SK-N-SH (cell line): ENCODE results near the gene AFAP1. TPM values are rescaled to one million over a fixed set of nuclear protein-coding genes. Genes with fewer than 3 reads are reported as not detected.

Source experiments
- CTCF ChIA-PET: fragments of 300-600, 350-600 bp; formaldehyde crosslinking; extraction: SDS; loops from one replicate; lab custom pipeline; 2021; lab: Yijun Ruan, JAX
- POLR2A ChIA-PET: fragments of 350-600 bp; sonication (Branson Sonifier 250); formaldehyde crosslinking; extraction: SDS; loops from one replicate; lab custom pipeline; 2020; ENCODE audit warnings: antibody characterized with exemption, inconsistent platforms; lab: Yijun Ruan, JAX
- DNase-seq: peaks from one replicate; pipeline ENCODE4 v3.0.0; 2012
- H2AFZ ChIP-seq: fragments of 200-600 bp; sonication (generic); 2 replicates; pipeline ENCODE4 v1.8.1; 2016; ENCODE audit warnings: antibody characterized with exemption, mild to moderate bottlenecking, low read depth
- H3F3A ChIP-seq: fragments of 200-600 bp; sonication (generic); replicated peaks from 2 replicates; pipeline ENCODE3; 2016; ENCODE audit warnings: antibody characterized with exemption, mild to moderate bottlenecking; ENCODE audit not compliant: insufficient read depth
- H3K27ac ChIP-seq, 2 experiments: fragments of 200-500 bp in 1 of 2; fragments of 200-600 bp in 1 of 2; sonication (Bioruptor generic) in 1 of 2; sonication (generic), shearing (Covaris generic) in 1 of 2; 2 replicates each; pipeline versions ENCODE4 v1.5.1 to v1.6.1; 2014 to 2016; ENCODE audit warnings: low read depth in 2 of 2, inconsistent platforms in 1 of 2, low read length in 1 of 2, mild to moderate bottlenecking in 1 of 2, mixed read lengths in 1 of 2
- H3K27me3 ChIP-seq: fragments of 200-600 bp; sonication (generic), shearing (Covaris generic); 2 replicates; pipeline ENCODE4 v1.6.1; 2016; ENCODE audit warnings: mixed run types; ENCODE audit not compliant: insufficient read depth
- H3K36me3 ChIP-seq, 2 experiments: fragments of 200-500 bp in 1 of 2; fragments of 200-600 bp in 1 of 2; sonication (Bioruptor generic) in 1 of 2; sonication (generic) in 1 of 2; replicated peaks in 1 of 2; 2 replicates each; pipeline versions ENCODE3 to v1.5.1; 2014 to 2016; ENCODE audit warnings: low read length in 1 of 2, mild to moderate bottlenecking in 1 of 2; ENCODE audit not compliant: insufficient read depth in 2 of 2, control insufficient read depth in 1 of 2
- H3K4me1 ChIP-seq, 2 experiments: fragments of 200-500 bp in 1 of 2; fragments of 200-600 bp in 1 of 2; sonication (Bioruptor generic) in 1 of 2; sonication (generic), shearing (Covaris generic) in 1 of 2; 2 replicates each; pipeline versions ENCODE4 v1.5.1 to v1.6.1; 2014 to 2016; ENCODE audit warnings: low read depth in 1 of 2, low read length in 1 of 2, mixed run types in 1 of 2; ENCODE audit not compliant: insufficient read depth in 2 of 2, control insufficient read depth in 1 of 2
- H3K4me2 ChIP-seq: fragments of 200-600 bp; sonication (generic), shearing (Covaris generic); 2 replicates; pipeline ENCODE4 v1.6.1; 2017; ENCODE audit warnings: mixed run types
- H3K4me3 ChIP-seq, 2 experiments: fragments of 200-500 bp in 1 of 2; fragments of 200-600 bp in 1 of 2; sonication (Bioruptor generic) in 1 of 2; sonication (generic), shearing (Covaris generic) in 1 of 2; 2 replicates each; pipeline versions ENCODE4 v1.5.1 to v1.8.1; 2014 to 2016; ENCODE audit warnings: low read depth in 2 of 2, inconsistent platforms in 1 of 2, low read length in 1 of 2, mild to moderate bottlenecking in 1 of 2, mixed read lengths in 1 of 2, moderate library complexity in 1 of 2
- H3K79me2 ChIP-seq: fragments of 200-600 bp; sonication (generic); 2 replicates; pipeline ENCODE4 v1.8.1; 2017; ENCODE audit warnings: mild to moderate bottlenecking; ENCODE audit not compliant: insufficient read depth
- H3K9ac ChIP-seq: fragments of 200-600 bp; sonication (generic); 2 replicates; pipeline ENCODE4 v1.6.1; 2017; ENCODE audit warnings: mixed run types
- H3K9me2 ChIP-seq: fragments of 200-600 bp; sonication (generic); 2 replicates; pipeline ENCODE4 v1.6.1; 2017; ENCODE audit warnings: mixed run types
- H3K9me3 ChIP-seq: fragments of 200-600 bp; sonication (generic); 2 replicates; pipeline ENCODE4 v1.6.1; 2017; ENCODE audit warnings: mixed run types, mild to moderate bottlenecking, moderate library complexity
- H4K20me1 ChIP-seq: fragments of 200-600 bp; sonication (generic); 2 replicates; pipeline ENCODE4 v1.6.1; 2017; ENCODE audit warnings: mild to moderate bottlenecking, mixed run types; ENCODE audit not compliant: insufficient read depth
- ELF1 ChIP-seq: IDR thresholded peaks from 2 replicates; pipeline ENCODE4 v1.4.0; 2012
- EP300 ChIP-seq, 2 experiments: IDR thresholded peaks; 2 replicates each; pipeline versions ENCODE4 v1.4.0 to v1.6.1; 2012; ENCODE audit warnings: borderline replicate concordance in 1 of 2, low read depth in 1 of 2, low read length in 1 of 2
- FOSL2 ChIP-seq: IDR thresholded peaks from 2 replicates; pipeline ENCODE4 v1.4.0; 2012; ENCODE audit warnings: low read depth, mild to moderate bottlenecking, moderate library complexity, borderline replicate concordance
- FOXJ3 ChIP-seq: sonication (generic); formaldehyde crosslinking; IDR thresholded peaks from 2 replicates; pipeline ENCODE4 v1.5.1; 2020; ENCODE audit warnings: mild to moderate bottlenecking, missing genetic modification reagents
- JUND ChIP-seq: IDR thresholded peaks from 2 replicates; pipeline ENCODE4 v1.4.0; 2012
- MEF2A ChIP-seq: IDR thresholded peaks from 2 replicates; pipeline ENCODE4 v1.4.0; 2012; ENCODE audit warnings: low read depth, borderline replicate concordance
- MXI1 ChIP-seq: IDR thresholded peaks from 2 replicates; pipeline ENCODE4 v1.6.1; 2012; ENCODE audit warnings: mild to moderate bottlenecking, low read depth, low read length, improper control_type of control experiment
- NFIC ChIP-seq: IDR thresholded peaks from 2 replicates; pipeline ENCODE4 v1.4.0; 2012; ENCODE audit warnings: borderline replicate concordance
- PBX3 ChIP-seq: IDR thresholded peaks from 2 replicates; pipeline ENCODE4; 2012
- POLR2AphosphoS5 ChIP-seq: IDR thresholded peaks from 2 replicates; pipeline ENCODE4 v1.6.1; 2012; ENCODE audit warnings: low read depth, low read length
- RCOR1 ChIP-seq: fragments of 150-350 bp; IDR thresholded peaks from 2 replicates; pipeline ENCODE4 v1.6.1; 2017; ENCODE audit warnings: antibody characterized with exemption, low read length
- RFX5 ChIP-seq: IDR thresholded peaks from 2 replicates; pipeline ENCODE4 v1.6.1; 2012; ENCODE audit warnings: mild to moderate bottlenecking, improper control_type of control experiment, low read length
- SIN3A ChIP-seq: IDR thresholded peaks from 2 replicates; pipeline ENCODE4 v1.6.1; 2012; ENCODE audit warnings: low read depth, mild to moderate bottlenecking, low read length, moderate library complexity, borderline replicate concordance
- SMC3 ChIP-seq: IDR thresholded peaks from 2 replicates; pipeline ENCODE4 v1.6.1; 2012; ENCODE audit warnings: low read depth, low read length, improper control_type of control experiment
- USF1 ChIP-seq: IDR thresholded peaks from 2 replicates; pipeline ENCODE4 v1.4.0; 2012; ENCODE audit warnings: low read depth, borderline replicate concordance
- ZBTB33 ChIP-seq: IDR thresholded peaks from 2 replicates; pipeline ENCODE4 v1.4.0; 2012; ENCODE audit warnings: low read depth, borderline replicate concordance
- WGBS: methylation state at CpG from one replicate; pipeline ENCODE4 v1.1.6; 2017; ENCODE audit warnings: low lambda C conversion rate; 5-methylcytosine and 5-hydroxymethylcytosine counted together
- polyA plus RNA-seq, 3 experiments: library from polyadenylated mRNA; depleted of rRNA; stranded (reverse); fragments of >200 nt; gene quantifications; 2 replicates each; pipeline ENCODE4 v1.2.3, GENCODE V29; 2012

Gene AFAP1
- polyA plus RNA-seq, 1 of the 3 experiments (the other 2 are of a cell fraction): 67.9 TPM

- Histone ChIP-seq H3K27ac (peak overlapping the region in 1 of 2 experiments; percentile 82; a peak in 2 of 4 replicates), H3F3A (peaks cover 16% of the 10 kb centered on the region), H3K4me1 (peaks cover 17 to 25% of the 10 kb centered on the region in 2 experiments; a peak in 2 of 4 replicates), H3K4me2 (peak overlapping the region; percentile 89), H2AFZ (no peak overlapping the region), H3K9ac (peak overlapping the region; percentile 92), H3K36me3 (peaks cover 0 to 17% of the 10 kb centered on the region in 2 experiments), H3K27me3 (no peaks in the 10 kb centered on the region), H3K4me3 (peak overlapping the region; percentile 83 to 95; a peak in 3 of 4 replicates), H3K9me3 (no peaks in the 10 kb centered on the region), H4K20me1 (peaks cover 63% of the 10 kb centered on the region), H3K79me2 (peaks cover 82% of the 10 kb centered on the region), H3K9me2 (no peaks in the 10 kb centered on the region)
- POLR2A ChIA-PET: no interaction called here
- CTCF ChIA-PET: interaction anchor here (0.9 to 13.5 kb wide), 10 partner anchors 30 to 175 kb away, joined by 3 to 116 read pairs (median 5); no protein-coding TSS in a partner anchor
- no peak for DNase-seq
- 87% methylated on average over 2 of the region's 2 CpGs for WGBS
- TF ChIP-seq FOSL2 (no peak), ELF1 (no peak), RCOR1 (no peak), JUND (no peak), RFX5 (no peak), NFIC (no peak), ZBTB33 (no peak), SIN3A (no peak), FOXJ3 (CRISPR knock-in tag) (no peak), PBX3 (no peak), MXI1 (no peak), USF1 (no peak)
These were observed 2.7 kb downstream of the AFAP1 start for GRCh38 chr4:7937006-7937405.

GRCh38 chr4:7933651-7934510 is 5.8 kb downstream of the AFAP1 start:
- 0 out of 2 replicates have a peak, but pooled peaks have one; percentile 25 for TF ChIP-seq MXI1
- TF ChIP-seq POLR2AphosphoS5: no peak
- no peak for TF ChIP-seq SMC3
- peak in 1 of 2 experiments; percentile 26; a peak in 1 of 4 replicates for TF ChIP-seq EP300 (IDR thresholded peaks at IDR 0.05; ENCODE audit: borderline replicate concordance in 1 of 2, low read depth in 1 of 2, low read length in 1 of 2)
- no peak for TF ChIP-seq MEF2A
- Histone ChIP-seq H4K20me1 (peaks cover 94% of the 10 kb centered on the region), H3K27ac (peak overlapping the region; percentile 12 to 45; a peak in 3 of 4 replicates)

More at GRCh38 chr4:7933651-7934510, 5.8 kb downstream of the AFAP1 start:
- Histone ChIP-seq H3F3A (peaks cover 13% of the 10 kb centered on the region), H3K9me3 (no peaks in the 10 kb centered on the region), H3K36me3 (peaks cover 0 to 26% of the 10 kb centered on the region in 2 experiments), H3K27me3 (no peaks in the 10 kb centered on the region), H3K4me1 (peaks cover 21 to 34% of the 10 kb centered on the region in 2 experiments; a peak in 2 of 4 replicates), H3K9me2 (no peaks in the 10 kb centered on the region), H3K4me2 (peak overlapping the region; percentile 89), H3K4me3 (no peak overlapping the region), H3K79me2 (peaks cover 100% of the 10 kb centered on the region), H2AFZ (no peak overlapping the region), H3K9ac (no peak overlapping the region)
- WGBS: 76% methylated on average over 13 of the region's 14 CpGs
- ChIA-PET CTCF (interaction anchor here (2.4 to 13.5 kb wide), 2 partner anchors 54 to 130 kb away, joined by 9 to 116 read pairs; no protein-coding TSS in a partner anchor), POLR2A (no interaction called here)
- DNase-seq: peak; percentile 51
